ENCODE data around the gene MROH8. TPM values are rescaled to one million over a fixed set of nuclear protein-coding genes. Genes with fewer than 3 reads are reported as not detected.

The MROH8 gene
- total and polyA plus RNA-seq, 2 donors from 2014 or later: 2.4 to 4.4 TPM

GRCh38 chr20:37161830-37162549 lies 17.4 kb downstream of the MROH8 start:
- H3K27ac ChIP-seq (ENCODE audit: low read depth in 2 of 2, low read length in 2 of 2): no peak overlapping the region
- DNase-seq (no peak), FAIRE-seq (no peak)
- H3K4me1 ChIP-seq (ENCODE audit: control insufficient read depth in 2 of 3, insufficient read depth in 2 of 3, low read depth in 1 of 3, low read length in 3 of 3): no peaks in the 10 kb centered on the region
- H3K36me3 ChIP-seq (ENCODE audit: control insufficient read depth in 2 of 3, insufficient read depth in 3 of 3, low read length in 3 of 3): no peaks in the 10 kb centered on the region
- no peaks in the 10 kb centered on the region for H3K9me3 ChIP-seq (ENCODE audit: control insufficient read depth in 2 of 3, insufficient read depth in 1 of 3, low read length in 3 of 3)
- intact Hi-C loops (cut with DNase I): no loop called here
- no peaks in the 10 kb centered on the region for H3K27me3 ChIP-seq (ENCODE audit: control insufficient read depth, insufficient read depth, low read length)
- no peak overlapping the region for H3K9ac ChIP-seq (ENCODE audit: low read length in 3 of 3)
- H3K4me3 ChIP-seq (ENCODE audit: low read length in 3 of 3): no peak overlapping the region
- TF ChIP-seq CTCF (IDR thresholded peaks at IDR 0.05; ENCODE audit: borderline replicate concordance, extremely low read depth, insufficient read depth): no peak

GRCh38 chr20:37160683-37161082 lies 18.7 kb downstream of the MROH8 start:
- H3K9me3 ChIP-seq (ENCODE audit: control insufficient read depth in 2 of 3, insufficient read depth in 1 of 3, low read length in 3 of 3): no peaks in the 10 kb centered on the region
- H3K4me1 ChIP-seq (ENCODE audit: control insufficient read depth in 2 of 3, insufficient read depth in 2 of 3, low read depth in 1 of 3, low read length in 3 of 3): no peaks in the 10 kb centered on the region
- H3K4me3 ChIP-seq (ENCODE audit: low read length in 3 of 3): no peak overlapping the region
- intact Hi-C loops (cut with DNase I): no loop called here
- TF ChIP-seq CTCF (IDR thresholded peaks at IDR 0.05; ENCODE audit: borderline replicate concordance, extremely low read depth, insufficient read depth): no peak
- no peaks in the 10 kb centered on the region for H3K27me3 ChIP-seq (ENCODE audit: control insufficient read depth, insufficient read depth, low read length)
- no peak overlapping the region for H3K9ac ChIP-seq (ENCODE audit: low read length in 3 of 3)
- no peak for FAIRE-seq
- DNase-seq: no peak
- no peak overlapping the region for H3K27ac ChIP-seq (ENCODE audit: low read depth in 2 of 2, low read length in 2 of 2)
- H3K36me3 ChIP-seq (ENCODE audit: control insufficient read depth in 2 of 3, insufficient read depth in 3 of 3, low read length in 3 of 3): no peaks in the 10 kb centered on the region

- intact Hi-C loops (cut with DNase I): no loop called here
- DNase-seq (no peak), FAIRE-seq (no peak)
- no peaks in the 10 kb centered on the region for H3K36me3 ChIP-seq (ENCODE audit: control insufficient read depth in 2 of 3, insufficient read depth in 3 of 3, low read length in 3 of 3)
- TF ChIP-seq CTCF (IDR thresholded peaks at IDR 0.05; ENCODE audit: borderline replicate concordance, extremely low read depth, insufficient read depth): no peak
- H3K27me3 ChIP-seq (ENCODE audit: control insufficient read depth, insufficient read depth, low read length): no peaks in the 10 kb centered on the region
- no peaks in the 10 kb centered on the region for H3K9me3 ChIP-seq (ENCODE audit: control insufficient read depth in 2 of 3, insufficient read depth in 1 of 3, low read length in 3 of 3)
- no peak overlapping the region for H3K27ac ChIP-seq (ENCODE audit: low read depth in 2 of 2, low read length in 2 of 2)
- no peak overlapping the region for H3K4me3 ChIP-seq (ENCODE audit: low read length in 3 of 3)
- H3K4me1 ChIP-seq (ENCODE audit: control insufficient read depth in 2 of 3, insufficient read depth in 2 of 3, low read depth in 1 of 3, low read length in 3 of 3): no peaks in the 10 kb centered on the region
- H3K9ac ChIP-seq (ENCODE audit: low read length in 3 of 3): no peak overlapping the region
Observed at GRCh38 chr20:37158248-37158647, 21.1 kb downstream of the MROH8 start.

GRCh38 chr20:37155987-37156386 lies 23.4 kb downstream of the MROH8 start:
- intact Hi-C loops (cut with DNase I): no loop called here
- Histone ChIP-seq H3K9ac (ENCODE audit: low read length in 3 of 3) (no peak overlapping the region), H3K4me1 (ENCODE audit: control insufficient read depth in 2 of 3, insufficient read depth in 2 of 3, low read depth in 1 of 3, low read length in 3 of 3) (peaks cover 0 to 3% (median 0%) of the 10 kb centered on the region in 3 donors), H3K27me3 (ENCODE audit: control insufficient read depth, insufficient read depth, low read length) (no peaks in the 10 kb centered on the region), H3K36me3 (ENCODE audit: control insufficient read depth in 2 of 3, insufficient read depth in 3 of 3, low read length in 3 of 3) (no peaks in the 10 kb centered on the region), H3K9me3 (ENCODE audit: control insufficient read depth in 2 of 3, insufficient read depth in 1 of 3, low read length in 3 of 3) (no peaks in the 10 kb centered on the region), H3K4me3 (ENCODE audit: low read length in 3 of 3) (no peak overlapping the region), H3K27ac (ENCODE audit: low read depth in 2 of 2, low read length in 2 of 2) (no peak overlapping the region)
- no peak for TF ChIP-seq CTCF (IDR thresholded peaks at IDR 0.05; ENCODE audit: borderline replicate concordance, extremely low read depth, insufficient read depth)
- FAIRE-seq (no peak), DNase-seq (no peak)

Measured in kidney (tissue), 14 donors.